ENCODE results near the gene CERS1. TPM values are rescaled to one million over a fixed set of nuclear protein-coding genes. Genes with fewer than 3 reads are reported as not detected.

The CERS1 gene
- total RNA-seq, 1 donor = 1.3 TPM

DNA sequence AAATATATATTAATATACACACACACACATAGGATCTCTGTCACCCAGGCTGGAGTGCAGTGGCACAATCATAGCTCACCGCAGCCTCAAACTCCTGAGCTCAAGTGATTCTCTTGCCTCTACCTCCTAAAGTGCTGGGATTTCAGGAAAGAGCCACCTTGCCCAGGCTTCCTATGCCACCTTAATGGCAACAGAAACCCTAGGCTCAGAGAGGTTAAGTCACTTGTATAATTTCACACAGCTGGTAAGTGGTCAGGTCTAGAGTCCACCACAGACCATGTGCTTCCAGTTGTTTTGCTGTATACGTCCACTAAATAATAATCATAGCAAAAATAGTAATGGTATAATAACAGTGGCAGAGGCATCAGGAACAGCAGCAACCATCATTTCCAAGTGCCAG, 65.5 kb downstream of the CERS1 start:
- H3K4me3 ChIP-seq (ENCODE audit: low read depth, low read length) = no peak overlapping the region
- TF ChIP-seq, protein P1, sequence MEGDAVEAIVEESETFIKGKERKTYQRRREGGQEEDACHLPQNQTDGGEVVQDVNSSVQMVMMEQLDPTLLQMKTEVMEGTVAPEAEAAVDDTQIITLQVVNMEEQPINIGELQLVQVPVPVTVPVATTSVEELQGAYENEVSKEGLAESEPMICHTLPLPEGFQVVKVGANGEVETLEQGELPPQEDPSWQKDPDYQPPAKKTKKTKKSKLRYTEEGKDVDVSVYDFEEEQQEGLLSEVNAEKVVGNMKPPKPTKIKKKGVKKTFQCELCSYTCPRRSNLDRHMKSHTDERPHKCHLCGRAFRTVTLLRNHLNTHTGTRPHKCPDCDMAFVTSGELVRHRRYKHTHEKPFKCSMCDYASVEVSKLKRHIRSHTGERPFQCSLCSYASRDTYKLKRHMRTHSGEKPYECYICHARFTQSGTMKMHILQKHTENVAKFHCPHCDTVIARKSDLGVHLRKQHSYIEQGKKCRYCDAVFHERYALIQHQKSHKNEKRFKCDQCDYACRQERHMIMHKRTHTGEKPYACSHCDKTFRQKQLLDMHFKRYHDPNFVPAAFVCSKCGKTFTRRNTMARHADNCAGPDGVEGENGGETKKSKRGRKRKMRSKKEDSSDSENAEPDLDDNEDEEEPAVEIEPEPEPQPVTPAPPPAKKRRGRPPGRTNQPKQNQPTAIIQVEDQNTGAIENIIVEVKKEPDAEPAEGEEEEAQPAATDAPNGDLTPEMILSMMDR (IDR thresholded peaks at IDR 0.05; ENCODE audit: insufficient read depth, low read depth, low read length) = no peak
- no peak for DNase-seq (ENCODE audit: low read depth)

- TF ChIP-seq, protein P1 (IDR thresholded peaks at IDR 0.05; ENCODE audit: insufficient read depth, low read depth, low read length) = no peak
- H3K4me3 ChIP-seq (ENCODE audit: low read depth, low read length) = no peak overlapping the region
- DNase-seq (ENCODE audit: low read depth) = no peak
Observed at GRCh38 chr19:18828786-18829185, 67.2 kb downstream of the CERS1 start.

Other genes with a start within 250 kb of the CERS1 start
- gene CRTC1, start 212.5 kb downstream of the CERS1 start, total RNA-seq = 2.2 and 2.3 TPM in 2 replicates
- gene COMP, start 104.9 kb downstream of the CERS1 start, total RNA-seq = under 0.01 TPM in 1 of 2 replicates, not detected in the other
- gene UPF1, start 64.2 kb downstream of the CERS1 start, total RNA-seq = 49.0 and 51.0 TPM in 2 replicates
- 222 and 255 TPM in 2 replicates for gene COPE, start 23.2 kb upstream of the CERS1 start, total RNA-seq
- 48.4 and 51.5 TPM in 2 replicates for gene DDX49, start 23.6 kb upstream of the CERS1 start, total RNA-seq
- gene HOMER3, start 45.1 kb upstream of the CERS1 start, total RNA-seq = 58.3 and 64.1 TPM in 2 replicates
- 39.3 and 57.4 TPM in 2 replicates for gene SUGP2, start 137.4 kb upstream of the CERS1 start, total RNA-seq
- 37.1 and 42.8 TPM in 2 replicates for gene ARMC6, start 137.4 kb upstream of the CERS1 start, total RNA-seq
- 5.8 and 9.1 TPM in 2 replicates for gene SLC25A42, start 167.8 kb upstream of the CERS1 start, total RNA-seq
- 18.1 and 20.9 TPM in 2 replicates for gene TMEM161A, start 242.3 kb upstream of the CERS1 start, total RNA-seq